GM10266 (cell line): Measurements from ENCODE around the gene SUSD4.
"Not testable (repeated sequence)": the region's sequence is repeated elsewhere in the genome, so short reads cannot be mapped to it uniquely, and the experiment has no call there.

Experiments used
- DNase-seq: peaks from one replicate; pipeline ENCODE4 v3.0.0; 2012; ENCODE audit errors: extremely low spot score
- TF ChIP-seq, protein P1 (sequence below): IDR thresholded peaks from 2 replicates; pipeline ENCODE4 v1.5.1; 2012; ENCODE audit warnings: mild to moderate bottlenecking, low read depth; ENCODE audit not compliant: control insufficient read depth, insufficient read depth; ENCODE audit errors: missing control alignments

Gene SUSD4

DNA sequence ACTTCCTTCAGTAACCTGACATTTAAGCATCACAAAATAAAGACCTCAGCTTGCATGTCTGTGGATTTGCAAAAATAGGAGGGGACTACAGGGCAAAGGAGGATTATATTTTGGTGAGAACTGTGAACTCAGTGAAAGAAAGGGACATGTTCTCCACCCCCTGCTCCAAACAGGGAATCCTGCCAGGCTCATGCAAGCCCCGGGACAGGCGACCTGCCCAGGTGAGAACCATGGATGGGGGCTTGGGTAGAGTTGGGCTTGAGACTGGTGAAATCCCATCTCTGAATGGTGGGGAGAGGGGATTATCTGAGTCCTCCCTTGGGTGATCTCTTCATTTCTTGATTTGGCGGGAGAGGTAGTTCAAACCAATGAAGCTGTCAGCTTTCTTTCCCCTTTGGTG lies 110.1 kb downstream of the SUSD4 start:
- no peak for DNase-seq
- TF ChIP-seq, protein P1, sequence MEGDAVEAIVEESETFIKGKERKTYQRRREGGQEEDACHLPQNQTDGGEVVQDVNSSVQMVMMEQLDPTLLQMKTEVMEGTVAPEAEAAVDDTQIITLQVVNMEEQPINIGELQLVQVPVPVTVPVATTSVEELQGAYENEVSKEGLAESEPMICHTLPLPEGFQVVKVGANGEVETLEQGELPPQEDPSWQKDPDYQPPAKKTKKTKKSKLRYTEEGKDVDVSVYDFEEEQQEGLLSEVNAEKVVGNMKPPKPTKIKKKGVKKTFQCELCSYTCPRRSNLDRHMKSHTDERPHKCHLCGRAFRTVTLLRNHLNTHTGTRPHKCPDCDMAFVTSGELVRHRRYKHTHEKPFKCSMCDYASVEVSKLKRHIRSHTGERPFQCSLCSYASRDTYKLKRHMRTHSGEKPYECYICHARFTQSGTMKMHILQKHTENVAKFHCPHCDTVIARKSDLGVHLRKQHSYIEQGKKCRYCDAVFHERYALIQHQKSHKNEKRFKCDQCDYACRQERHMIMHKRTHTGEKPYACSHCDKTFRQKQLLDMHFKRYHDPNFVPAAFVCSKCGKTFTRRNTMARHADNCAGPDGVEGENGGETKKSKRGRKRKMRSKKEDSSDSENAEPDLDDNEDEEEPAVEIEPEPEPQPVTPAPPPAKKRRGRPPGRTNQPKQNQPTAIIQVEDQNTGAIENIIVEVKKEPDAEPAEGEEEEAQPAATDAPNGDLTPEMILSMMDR, result no peak

DNA sequence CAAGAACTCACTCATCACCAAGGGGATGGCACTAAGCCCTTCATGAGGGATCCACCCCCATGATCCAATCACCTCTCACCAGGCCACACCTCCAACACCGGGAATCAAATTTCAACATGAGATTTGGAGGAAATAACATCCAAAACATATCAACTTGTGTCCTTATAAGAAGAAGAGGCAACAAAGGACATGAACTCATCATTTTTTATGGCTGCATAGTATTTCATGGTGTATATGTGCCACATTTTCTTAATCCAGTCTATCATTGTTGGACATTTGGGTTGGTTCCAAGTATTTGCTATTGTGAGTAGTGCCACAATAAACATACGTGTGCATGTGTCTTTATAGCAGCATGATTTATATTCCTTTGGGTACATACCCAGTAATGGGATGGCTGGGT lies 112.6 kb downstream of the SUSD4 start:
- not testable (repeated sequence) for DNase-seq

GRCh38 chr1:223250632-223251015 lies 113.4 kb downstream of the SUSD4 start:
- DNase-seq, result no peak
- TF ChIP-seq, protein P1, result no peak

DNA sequence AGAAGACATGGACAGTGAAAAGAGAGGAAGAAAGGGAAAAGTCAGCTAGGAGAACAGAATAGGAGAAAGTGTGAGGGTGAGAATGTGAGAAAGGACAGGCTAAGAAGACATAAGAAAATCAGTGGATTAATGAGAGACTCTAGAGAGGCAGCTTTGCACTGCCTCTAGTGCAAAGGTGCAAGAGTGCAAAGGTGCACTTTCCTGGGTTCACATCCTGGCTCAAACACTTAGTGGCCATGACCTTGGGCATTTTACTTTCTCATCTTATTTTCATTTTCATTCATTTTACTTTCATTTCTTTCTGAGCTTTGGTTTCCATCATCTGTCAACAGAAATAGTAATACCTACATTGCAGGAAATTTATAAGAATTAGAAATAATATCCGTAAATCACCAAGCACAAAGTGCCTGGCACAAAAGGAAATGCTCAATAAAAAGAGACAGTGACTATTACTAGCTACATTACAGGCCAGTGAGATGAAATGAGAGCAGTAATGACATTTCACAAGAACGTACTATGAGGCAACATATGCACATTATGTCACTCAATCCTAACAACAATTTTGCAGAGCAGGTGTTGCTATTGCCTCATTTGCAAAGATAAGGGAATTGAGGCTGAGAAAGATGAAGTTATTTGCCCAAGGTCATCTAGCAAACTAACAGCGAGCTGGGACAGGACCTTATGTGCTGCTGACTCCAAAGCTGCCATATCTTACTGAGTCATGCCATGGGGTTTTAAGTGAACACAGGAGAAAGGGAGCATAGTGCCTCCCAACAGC lies 113.9 kb downstream of the SUSD4 start:
- TF ChIP-seq, protein P1, result no peak

DNA sequence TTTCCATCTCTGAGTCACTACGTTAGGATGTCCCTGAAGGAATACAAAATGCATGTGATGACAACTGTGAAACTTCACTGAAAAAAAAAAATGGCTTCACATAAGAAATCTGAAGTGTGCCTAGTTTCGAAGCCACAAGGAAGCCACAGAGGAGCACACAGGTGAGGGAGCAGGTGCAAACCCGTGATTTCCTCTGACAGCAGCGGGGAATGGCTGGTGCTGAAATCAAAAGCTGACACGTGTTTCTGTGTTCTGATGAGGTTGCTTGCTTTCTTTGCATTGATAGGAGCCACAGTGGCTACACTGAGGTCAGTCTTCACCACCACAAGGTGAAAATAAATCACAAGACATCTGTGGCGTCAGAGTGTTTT lies 115.2 kb downstream of the SUSD4 start:
- TF ChIP-seq, protein P1, result no peak
- no peak for DNase-seq

More for the DNA sequence above, 113.9 kb downstream of the SUSD4 start:
- DNase-seq, result no peak

- no peak for DNase-seq
- TF ChIP-seq, protein P1, result no peak
These were observed 115.8 kb downstream of the SUSD4 start for GRCh38 chr1:223248001-223248769.

DNA sequence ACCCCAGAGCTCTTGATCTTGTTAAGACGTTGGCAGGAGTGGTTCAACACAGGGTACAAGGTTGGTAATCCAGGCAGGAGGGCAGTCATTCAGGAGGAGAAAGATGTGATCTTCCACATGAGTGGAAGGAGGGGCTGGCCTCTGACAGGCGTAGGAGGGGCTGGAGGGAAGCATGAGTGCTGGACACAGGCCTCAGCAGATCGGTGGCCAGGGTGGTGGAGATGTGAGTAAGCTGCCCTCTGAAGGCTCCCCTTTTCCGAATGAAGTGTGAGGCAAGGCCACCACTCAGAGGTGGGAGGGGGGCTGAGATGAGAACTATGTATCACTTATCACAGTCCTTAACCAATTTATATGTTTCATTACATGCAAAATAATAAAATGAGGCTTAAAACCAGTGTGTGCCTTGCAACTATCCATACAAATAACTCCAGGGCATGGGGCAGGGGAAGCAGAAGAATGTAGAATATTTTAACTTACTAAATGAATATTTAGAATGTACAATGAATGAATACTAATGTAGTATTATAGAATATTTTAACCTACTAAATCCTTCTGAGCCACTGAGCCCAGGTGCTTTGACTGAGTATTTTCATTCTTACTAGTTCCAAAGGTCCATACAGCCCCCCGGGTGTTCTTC lies 117.4 kb downstream of the SUSD4 start:
- no peak for DNase-seq
- TF ChIP-seq, protein P1, result no peak
